ENCODE results near the gene SCT. TPM values are rescaled to one million over a fixed set of nuclear protein-coding genes. Genes with fewer than 3 reads are reported as not detected.

The SCT gene
- total RNA-seq, 1 donor from 2014 or later: not detected

DNA sequence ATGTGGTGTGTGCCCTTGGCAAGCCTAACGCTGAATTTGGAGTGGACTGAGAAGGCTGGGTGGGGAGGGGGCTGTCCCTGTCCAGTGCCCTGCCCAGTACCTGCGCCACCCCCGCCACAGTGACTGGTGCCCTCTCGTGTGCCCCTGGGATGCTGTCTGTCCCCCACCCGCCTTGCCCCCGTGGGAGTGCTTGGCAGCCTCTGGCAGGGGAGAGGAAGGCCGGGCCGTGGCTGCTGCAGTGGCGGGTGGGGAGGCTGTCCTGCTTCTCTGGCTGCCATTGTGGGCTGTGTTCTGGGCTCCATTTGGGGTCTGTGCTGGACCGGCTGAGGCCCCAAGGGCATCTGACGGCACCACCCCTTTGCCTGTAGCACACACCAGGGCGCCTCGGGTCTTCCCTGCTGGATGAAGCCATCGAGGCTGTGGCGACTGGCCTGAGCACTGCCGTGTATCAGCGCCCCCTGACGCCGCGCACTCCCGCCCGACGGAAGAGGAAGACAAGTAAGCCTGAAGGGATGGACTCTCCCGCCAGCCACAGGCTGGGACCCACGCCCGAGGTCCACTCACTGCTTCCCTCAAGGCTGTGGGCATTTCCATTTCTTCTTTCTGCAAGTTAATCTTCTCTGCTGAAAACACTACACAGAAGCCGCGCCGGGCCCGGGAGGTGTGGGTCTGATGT is 28.8 kb downstream of the SCT start:
- H3K27me3 ChIP-seq: no peaks in the 10 kb centered on the region
- H3K27ac ChIP-seq: no peak overlapping the region
- no peak for DNase-seq (ENCODE audit: low spot score in 2 of 2)
- peaks cover 92 to 98% of the 10 kb centered on the region in 2 donors for H3K36me3 ChIP-seq
- no peak overlapping the region for H3K4me3 ChIP-seq
- TF ChIP-seq, protein P1, sequence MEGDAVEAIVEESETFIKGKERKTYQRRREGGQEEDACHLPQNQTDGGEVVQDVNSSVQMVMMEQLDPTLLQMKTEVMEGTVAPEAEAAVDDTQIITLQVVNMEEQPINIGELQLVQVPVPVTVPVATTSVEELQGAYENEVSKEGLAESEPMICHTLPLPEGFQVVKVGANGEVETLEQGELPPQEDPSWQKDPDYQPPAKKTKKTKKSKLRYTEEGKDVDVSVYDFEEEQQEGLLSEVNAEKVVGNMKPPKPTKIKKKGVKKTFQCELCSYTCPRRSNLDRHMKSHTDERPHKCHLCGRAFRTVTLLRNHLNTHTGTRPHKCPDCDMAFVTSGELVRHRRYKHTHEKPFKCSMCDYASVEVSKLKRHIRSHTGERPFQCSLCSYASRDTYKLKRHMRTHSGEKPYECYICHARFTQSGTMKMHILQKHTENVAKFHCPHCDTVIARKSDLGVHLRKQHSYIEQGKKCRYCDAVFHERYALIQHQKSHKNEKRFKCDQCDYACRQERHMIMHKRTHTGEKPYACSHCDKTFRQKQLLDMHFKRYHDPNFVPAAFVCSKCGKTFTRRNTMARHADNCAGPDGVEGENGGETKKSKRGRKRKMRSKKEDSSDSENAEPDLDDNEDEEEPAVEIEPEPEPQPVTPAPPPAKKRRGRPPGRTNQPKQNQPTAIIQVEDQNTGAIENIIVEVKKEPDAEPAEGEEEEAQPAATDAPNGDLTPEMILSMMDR (IDR thresholded peaks at IDR 0.05): no peak
- intact Hi-C loops (cut with DNase I): no loop called here
- no peaks in the 10 kb centered on the region for H3K4me1 ChIP-seq
- H3K9me3 ChIP-seq: no peaks in the 10 kb centered on the region

DNA sequence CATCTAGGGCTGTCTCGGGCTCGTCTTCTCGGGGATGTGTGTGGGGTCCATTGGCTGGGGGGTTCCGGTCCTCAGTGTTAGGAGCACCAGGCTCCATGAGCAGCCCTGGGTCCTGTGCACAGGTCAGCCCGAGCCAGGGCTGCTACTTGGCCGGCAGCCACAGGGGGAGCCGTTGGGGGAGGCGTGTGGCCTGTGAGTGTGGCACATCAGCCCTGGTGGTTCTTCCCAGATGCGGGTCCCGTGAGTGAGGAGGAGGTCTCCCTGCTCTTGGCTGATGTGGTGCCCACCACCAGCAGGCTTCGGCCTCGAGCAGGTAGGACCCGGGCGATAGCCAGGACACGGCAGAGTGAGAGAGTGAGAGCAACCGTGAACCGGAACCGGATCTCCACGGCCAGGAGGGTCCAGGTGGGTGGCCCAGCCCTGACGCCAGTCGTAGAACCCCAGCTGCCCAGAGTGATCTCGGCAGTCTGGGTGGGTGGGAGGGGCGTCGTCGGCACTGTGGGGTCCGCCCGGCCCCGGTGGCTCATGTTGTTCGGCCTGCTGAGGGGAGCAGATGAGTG is 29.7 kb downstream of the SCT start:
- Histone ChIP-seq H3K4me1 (no peaks in the 10 kb centered on the region), H3K9me3 (no peaks in the 10 kb centered on the region), H3K4me3 (no peak overlapping the region), H3K27ac (no peak overlapping the region), H3K27me3 (no peaks in the 10 kb centered on the region), H3K36me3 (peaks cover 92 to 98% of the 10 kb centered on the region in 2 donors)
- intact Hi-C loops (cut with DNase I): no loop called here
- DNase-seq (ENCODE audit: low spot score in 2 of 2): no peak
- TF ChIP-seq, protein P1 (IDR thresholded peaks at IDR 0.05): no peak

DNA sequence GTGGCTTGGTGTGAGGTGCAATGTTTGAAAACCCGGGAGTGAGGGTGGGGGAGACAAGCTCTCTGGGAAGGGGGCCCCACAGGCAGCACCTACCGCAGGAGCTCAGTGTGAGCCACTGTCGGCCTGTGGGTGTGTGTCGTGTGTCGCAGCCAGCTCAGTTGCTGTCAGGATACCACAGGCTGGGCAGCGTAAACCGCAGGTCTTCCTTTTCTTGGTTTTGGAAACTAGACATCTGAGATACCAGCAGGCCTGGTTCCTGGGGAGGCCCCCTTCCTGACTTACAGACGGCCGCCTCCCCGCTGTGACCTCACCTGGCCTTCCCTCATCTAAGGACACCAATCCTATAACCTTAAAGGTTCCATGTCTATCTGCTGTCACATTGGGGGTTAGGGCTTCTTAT is 30.6 kb downstream of the SCT start:
- Histone ChIP-seq H3K9me3 (no peaks in the 10 kb centered on the region), H3K27ac (no peak overlapping the region), H3K36me3 (peaks cover 91 to 92% of the 10 kb centered on the region in 2 donors), H3K27me3 (no peaks in the 10 kb centered on the region), H3K4me3 (no peak overlapping the region), H3K4me1 (no peaks in the 10 kb centered on the region)
- no peak for DNase-seq (ENCODE audit: low spot score in 2 of 2)
- TF ChIP-seq, protein P1 (IDR thresholded peaks at IDR 0.05): no peak
- intact Hi-C loops (cut with DNase I): no loop called here

DNA sequence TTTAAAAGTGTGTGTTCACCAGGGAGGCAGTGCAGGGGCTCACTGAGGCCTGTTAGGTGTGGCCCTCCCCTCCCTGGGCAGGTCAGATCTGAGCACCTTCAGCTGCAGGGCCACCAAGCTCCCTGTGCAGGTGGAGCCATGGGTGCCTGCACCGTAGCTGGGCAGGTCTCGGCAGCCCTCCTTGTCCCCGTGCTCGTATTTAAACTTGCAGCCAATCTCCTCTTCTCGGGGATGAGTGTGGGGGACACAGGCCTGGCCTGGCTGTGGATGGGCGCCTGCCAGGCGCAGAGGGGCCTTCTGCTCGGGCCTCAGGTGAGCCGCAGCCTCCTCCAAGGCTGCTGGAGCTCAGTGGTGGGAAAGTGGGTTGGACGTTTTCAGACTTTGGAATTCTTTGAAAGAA is 31.6 kb downstream of the SCT start:
- H3K36me3 ChIP-seq: peaks cover 86 to 89% of the 10 kb centered on the region in 2 donors
- no peak overlapping the region for H3K27ac ChIP-seq
- H3K27me3 ChIP-seq: no peaks in the 10 kb centered on the region
- intact Hi-C loops (cut with DNase I): no loop called here
- no peaks in the 10 kb centered on the region for H3K4me1 ChIP-seq
- TF ChIP-seq, protein P1 (IDR thresholded peaks at IDR 0.05): no peak
- no peak overlapping the region for H3K4me3 ChIP-seq
- no peaks in the 10 kb centered on the region for H3K9me3 ChIP-seq
- no peak for DNase-seq (ENCODE audit: low spot score in 2 of 2)

DNA sequence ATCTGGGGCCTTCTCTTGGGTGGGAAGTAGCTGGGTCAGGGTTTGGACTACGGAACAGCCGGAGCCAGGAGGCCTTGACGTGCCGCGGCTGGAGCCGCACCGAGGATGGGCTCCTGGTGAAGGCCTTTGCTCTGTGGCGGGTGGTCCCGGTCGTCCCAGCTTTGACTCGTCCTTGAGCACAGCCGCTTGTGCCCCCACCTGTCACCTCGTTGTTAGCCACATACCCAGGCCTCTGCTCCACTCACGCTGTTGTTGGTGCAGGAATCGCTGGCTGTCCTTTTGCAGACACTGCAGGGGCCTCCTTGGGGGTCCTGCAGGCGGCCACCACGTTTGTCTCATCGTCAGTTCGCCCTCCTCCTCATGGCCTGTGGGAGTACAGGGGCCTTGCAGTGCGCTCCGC is 33.6 kb downstream of the SCT start:
- Histone ChIP-seq H3K36me3 (peaks cover 88 to 90% of the 10 kb centered on the region in 2 donors), H3K27ac (no peak overlapping the region), H3K9me3 (no peaks in the 10 kb centered on the region), H3K4me1 (no peaks in the 10 kb centered on the region), H3K27me3 (no peaks in the 10 kb centered on the region), H3K4me3 (no peak overlapping the region)
- no peak for DNase-seq (ENCODE audit: low spot score in 2 of 2)
- TF ChIP-seq, protein P1 (IDR thresholded peaks at IDR 0.05): no peak
- intact Hi-C loops (cut with DNase I): no loop called here

All from ascending aorta (tissue), 2 donors.